HEK293 (cell line): ENCODE measurements around the gene FAM162B.

ENCODE experiments used
- CTCF ChIA-PET: fragments of 350-600 bp; formaldehyde crosslinking; extraction: SDS; loops from one replicate; lab custom pipeline; 2021; ENCODE audit warnings: antibody characterized with exemption; lab: Yijun Ruan, JAX
- POLR2A ChIA-PET: fragments of 300-600 bp; formaldehyde crosslinking; extraction: SDS; loops from one replicate; lab custom pipeline; 2020; ENCODE audit warnings: antibody characterized with exemption, inconsistent platforms; lab: Yijun Ruan, JAX
- H3K27ac ChIP-seq: fragments of 200-500 bp; sonication (Bioruptor generic); 2 replicates; pipeline ENCODE4 v1.5.1; 2014; ENCODE audit warnings: low read depth, low read length, control low read depth, inconsistent platforms; ENCODE audit errors: extremely low read depth
- H3K36me3 ChIP-seq, 2 experiments: fragments of 200-500 bp in 1 of 2; sonication (Bioruptor generic) in 1 of 2; 1 replicate in 1 of 2; 2 replicates in 1 of 2; pipeline ENCODE4 v1.5.1; 2014 to 2017; ENCODE audit warnings: inconsistent platforms in 2 of 2, low read length in 2 of 2; ENCODE audit not compliant: control insufficient read depth in 2 of 2, insufficient read depth in 1 of 2
- H3K4me1 ChIP-seq: fragments of 200-500 bp; sonication (Bioruptor generic); 2 replicates; pipeline ENCODE4 v1.5.1; 2014; ENCODE audit warnings: mild to moderate bottlenecking, low read length, inconsistent platforms; ENCODE audit not compliant: control insufficient read depth, insufficient read depth
- H3K4me3 ChIP-seq: 2 replicates; pipeline ENCODE4 v1.5.1; 2011; ENCODE audit warnings: low read depth, mild to moderate bottlenecking, control low read depth, low read length, moderate library complexity
- H3K9me3 ChIP-seq: fragments of 200-500 bp; sonication (Bioruptor generic); 2 replicates; pipeline ENCODE4 v1.5.1; 2014; ENCODE audit warnings: low read depth, low read length, inconsistent platforms; ENCODE audit not compliant: control insufficient read depth, insufficient read depth
- ELK4 ChIP-seq: IDR thresholded peaks from 2 replicates; pipeline ENCODE4 v1.6.1; 2011; ENCODE audit warnings: mild to moderate bottlenecking, low read depth, low read length, borderline replicate concordance
- KLF7 ChIP-seq: fragments of 450-650 bp; formaldehyde crosslinking; IDR thresholded peaks from 2 replicates; pipeline ENCODE4 v1.5.1; 2016; ENCODE audit warnings: missing biosample characterization, missing genetic modification characterization, borderline replicate concordance
- MZF1 ChIP-seq: fragments of 450-650 bp; formaldehyde crosslinking; IDR thresholded peaks from 2 replicates; pipeline ENCODE4 v1.5.1; 2017; ENCODE audit warnings: missing biosample characterization, missing genetic modification characterization, borderline replicate concordance
- PRDM2 ChIP-seq: fragments of 450-650 bp; formaldehyde crosslinking; IDR thresholded peaks from 2 replicates; pipeline ENCODE4 v1.5.1; 2016; ENCODE audit warnings: missing biosample characterization, missing genetic modification characterization, borderline replicate concordance
- TSHZ1 ChIP-seq: fragments of 450-650 bp; formaldehyde crosslinking; IDR thresholded peaks from 2 replicates; pipeline ENCODE4 v1.5.1; 2016; ENCODE audit warnings: missing biosample characterization, missing genetic modification characterization, borderline replicate concordance
- ZNF132 ChIP-seq: fragments of 450-650 bp; formaldehyde crosslinking; IDR thresholded peaks from 2 replicates; pipeline ENCODE4 v1.5.1; 2017; ENCODE audit warnings: missing biosample characterization, missing genetic modification characterization, borderline replicate concordance
- ZNF146 ChIP-seq: fragments of 450-650 bp; formaldehyde crosslinking; IDR thresholded peaks from 2 replicates; pipeline ENCODE4 v1.5.1; 2016; ENCODE audit warnings: missing biosample characterization, missing genetic modification characterization
- ZNF23 ChIP-seq: fragments of 450-650 bp; formaldehyde crosslinking; IDR thresholded peaks from 2 replicates; pipeline ENCODE4 v1.5.1; 2016; ENCODE audit warnings: missing biosample characterization, missing genetic modification characterization, borderline replicate concordance
- ZNF266 ChIP-seq: fragments of 450-650 bp; formaldehyde crosslinking; IDR thresholded peaks from 2 replicates; pipeline ENCODE4 v1.5.1; 2016; ENCODE audit warnings: missing biosample characterization, missing genetic modification characterization, low read depth
- ZNF292 ChIP-seq: fragments of 450-650 bp; formaldehyde crosslinking; IDR thresholded peaks from 2 replicates; pipeline ENCODE4 v1.5.1; 2016; ENCODE audit warnings: low read depth, missing biosample characterization, missing genetic modification characterization, borderline replicate concordance
- ZNF513 ChIP-seq: fragments of 450-650 bp; IDR thresholded peaks from 2 replicates; pipeline ENCODE4 v1.5.1; 2018; ENCODE audit warnings: missing biosample characterization, missing genetic modification characterization
- ZNF548 ChIP-seq: fragments of 450-650 bp; formaldehyde crosslinking; IDR thresholded peaks from 2 replicates; pipeline ENCODE4 v1.5.1; 2016; ENCODE audit warnings: missing biosample characterization, missing genetic modification characterization
- ZNF571 ChIP-seq: fragments of 450-650 bp; formaldehyde crosslinking; IDR thresholded peaks from 2 replicates; pipeline ENCODE4 v1.5.0; 2017; ENCODE audit warnings: missing biosample characterization, missing genetic modification characterization
- ZNF624 ChIP-seq: fragments of 450-650 bp; formaldehyde crosslinking; IDR thresholded peaks from 2 replicates; pipeline ENCODE4 v1.5.1; 2017; ENCODE audit warnings: missing biosample characterization, missing genetic modification characterization
- ZNF645 ChIP-seq: fragments of 450-650 bp; formaldehyde crosslinking; IDR thresholded peaks from 2 replicates; pipeline ENCODE4; 2016; ENCODE audit warnings: missing biosample characterization, missing genetic modification characterization
- ZNF654 ChIP-seq: fragments of 450-650 bp; formaldehyde crosslinking; IDR thresholded peaks from 2 replicates; pipeline ENCODE4 v1.5.1; 2016; ENCODE audit warnings: low read depth, missing biosample characterization, missing genetic modification characterization
- ZNF76 ChIP-seq: fragments of 450-650 bp; formaldehyde crosslinking; IDR thresholded peaks from 2 replicates; pipeline ENCODE4; 2016; ENCODE audit warnings: low read depth, missing biosample characterization, missing genetic modification characterization, borderline replicate concordance
- ZNF776 ChIP-seq: fragments of 450-650 bp; formaldehyde crosslinking; IDR thresholded peaks from 2 replicates; pipeline ENCODE4 v1.5.0; 2017; ENCODE audit warnings: missing biosample characterization, missing genetic modification characterization, borderline replicate concordance
- ZNF837 ChIP-seq: fragments of 450-650 bp; formaldehyde crosslinking; IDR thresholded peaks from 2 replicates; pipeline ENCODE4 v1.5.1; 2016; ENCODE audit warnings: missing biosample characterization, missing genetic modification characterization
- ZSCAN16 ChIP-seq: fragments of 450-650 bp; formaldehyde crosslinking; IDR thresholded peaks from 2 replicates; pipeline ENCODE4 v1.5.1; 2016; ENCODE audit warnings: missing biosample characterization, missing genetic modification characterization

FAM162B gene

GRCh38 chr6:116763048-116763447 lies 2.5 kb downstream of the FAM162B start:
- H3K27ac ChIP-seq = no peak overlapping the region
- ChIA-PET POLR2A (no interaction called here), CTCF (interaction anchor here (1.1 to 1.6 kb wide), 2 partner anchors 9 to 206 kb away, joined by 3 read pairs; no protein-coding TSS in a partner anchor)
- H3K36me3 ChIP-seq = no peaks in the 10 kb centered on the region
- TF ChIP-seq ZNF513 (tag by site-specific recombination) (no peak), ZNF266 (tag by site-specific recombination) (no peak), ZNF571 (no peak), ELK4 (no peak), ZNF23 (tag by site-specific recombination) (no peak), ZNF146 (no peak), MZF1 (tag by site-specific recombination) (no peak), ZNF624 (tag by site-specific recombination) (no peak), ZNF292 (no peak), ZSCAN16 (no peak), ZNF837 (tag by site-specific recombination) (no peak), ZNF645 (tag by site-specific recombination) (no peak), ZNF76 (tag by site-specific recombination) (no peak), PRDM2 (no peak), ZNF776 (tag by site-specific recombination) (no peak), ZNF654 (no peak), KLF7 (no peak), ZNF132 (no peak), ZNF548 (tag by site-specific recombination) (no peak), TSHZ1 (no peak)
- TF ChIP-seq, all 188 proteins: peak for 0
- Histone ChIP-seq H3K4me1 (no peaks in the 10 kb centered on the region), H3K4me3 (no peak overlapping the region), H3K9me3 (no peaks in the 10 kb centered on the region)
